H1 (cell line): ENCODE results near the gene CACNA1A. TPM values are rescaled to one million over a fixed set of nuclear protein-coding genes. Genes with fewer than 3 reads are reported as not detected.

ENCODE experiments used
- CTCF ChIA-PET: fragments of 300-600 bp; sonication (Branson Sonifier 250); formaldehyde crosslinking; loops from one replicate; lab custom pipeline; 2021; ENCODE audit not compliant: partially characterized antibody; lab: Charles Lee
- POLR2A ChIA-PET: fragments of 300-600 bp; sonication (Branson Sonifier 250); formaldehyde crosslinking; loops from one replicate; lab custom pipeline; 2021; ENCODE audit warnings: inconsistent platforms; ENCODE audit not compliant: partially characterized antibody; lab: Charles Lee
- DNase-seq, 2 experiments: peaks; one replicate each; pipeline versions ENCODE4 v3.0.0 to v3.0.0-alpha.2; 2010 to 2022; ENCODE audit warnings: low spot score in 2 of 2, low read depth in 1 of 2, mixed read lengths in 1 of 2
- FAIRE-seq: peaks from 2 replicates; lab custom pipeline; 2011; peaks lifted over from hg19 to GRCh38; lab: Jason Lieb, UNC
- H2AFZ ChIP-seq: 2 replicates; pipeline ENCODE4 v1.8.1; 2012; ENCODE audit warnings: low read length, inconsistent platforms
- H2AK5ac ChIP-seq: 2 replicates; pipeline ENCODE4 v1.6.1; 2013; ENCODE audit warnings: low read depth, low read length
- H2BK120ac ChIP-seq: replicated peaks from 2 replicates; pipeline ENCODE3; 2013; ENCODE audit warnings: low read depth, low read length, inconsistent platforms
- H2BK12ac ChIP-seq: 2 replicates; pipeline ENCODE4 v1.6.1; 2013; ENCODE audit warnings: low read depth, low read length
- H2BK15ac ChIP-seq: 2 replicates; pipeline ENCODE4 v1.6.1; 2013; ENCODE audit warnings: low read length
- H2BK20ac ChIP-seq: 2 replicates; pipeline ENCODE4 v1.6.1; 2013; ENCODE audit warnings: low read length
- H2BK5ac ChIP-seq: 2 replicates; pipeline ENCODE4 v1.6.1; 2013; ENCODE audit warnings: low read depth, low read length
- H3K14ac ChIP-seq: 2 replicates; pipeline ENCODE4 v1.6.1; 2013; ENCODE audit warnings: inconsistent platforms; ENCODE audit not compliant: insufficient read length
- H3K18ac ChIP-seq: 2 replicates; pipeline ENCODE4 v1.6.1; 2013; ENCODE audit warnings: low read length; ENCODE audit errors: extremely low read depth
- H3K23ac ChIP-seq: 2 replicates; pipeline ENCODE4 v1.6.1; 2013; ENCODE audit warnings: inconsistent platforms; ENCODE audit not compliant: insufficient read length
- H3K23me2 ChIP-seq: 2 replicates; pipeline ENCODE4 v1.6.1; 2013; ENCODE audit warnings: low read depth, low read length
- H3K27ac ChIP-seq: 2 replicates; pipeline ENCODE4 v1.6.1; 2011; ENCODE audit warnings: low read depth, low read length, inconsistent platforms
- H3K27me3 ChIP-seq, 4 experiments: replicated peaks in 1 of 4; 1 replicate in 1 of 4; 2 replicates in 3 of 4; pipeline versions ENCODE4 v1.6.1 to v1.8.1; 2011 to 2013; ENCODE audit warnings: low read length in 3 of 4, mild to moderate bottlenecking in 3 of 4, inconsistent platforms in 2 of 4, mixed read lengths in 2 of 4, moderate library complexity in 1 of 4; ENCODE audit not compliant: control insufficient read depth in 3 of 4, insufficient read depth in 3 of 4; ENCODE audit errors: extremely low read depth in 1 of 4
- H3K36me3 ChIP-seq, 4 experiments: 2 replicates each; pipeline versions ENCODE4 v1.6.1 to v1.8.1; 2011 to 2013; ENCODE audit warnings: mild to moderate bottlenecking in 4 of 4, low read length in 3 of 4, moderate library complexity in 2 of 4, control low read depth in 1 of 4, inconsistent platforms in 1 of 4; ENCODE audit not compliant: insufficient read depth in 4 of 4, control insufficient read depth in 2 of 4
- H3K4ac ChIP-seq: replicated peaks from 2 replicates; pipeline ENCODE3; 2013; ENCODE audit warnings: low read length, low read depth, mixed read lengths, inconsistent platforms; ENCODE audit not compliant: insufficient read length
- H3K4me1 ChIP-seq, 4 experiments: replicated peaks in 1 of 4; 1 replicate in 1 of 4; 2 replicates in 3 of 4; pipeline versions ENCODE4 v1.6.1 to v1.8.1; 2011 to 2013; ENCODE audit warnings: low read length in 3 of 4, inconsistent platforms in 2 of 4, mixed read lengths in 1 of 4; ENCODE audit not compliant: insufficient read depth in 4 of 4, control insufficient read depth in 3 of 4
- H3K4me2 ChIP-seq, 2 experiments: 2 replicates each; pipeline versions ENCODE4 v1.6.1 to v1.8.1; 2011 to 2013; ENCODE audit warnings: low read depth in 2 of 2, low read length in 2 of 2, control low read depth in 1 of 2, inconsistent platforms in 1 of 2, mild to moderate bottlenecking in 1 of 2; ENCODE audit not compliant: insufficient read depth in 1 of 2
- H3K4me3 ChIP-seq, 4 experiments: fragments of 200-600, 300-600 bp in 1 of 4; sonication (generic), shearing (Covaris generic), sonication (Bioruptor Twin) in 1 of 4; 2 replicates each; pipeline versions ENCODE4 v1.5.1 to v1.8.1; 2011 to 2016; ENCODE audit warnings: low read length in 4 of 4, low read depth in 3 of 4, control low read depth in 2 of 4, inconsistent platforms in 2 of 4, mild to moderate bottlenecking in 2 of 4, mixed read lengths in 1 of 4, moderate library complexity in 1 of 4; ENCODE audit not compliant: insufficient read depth in 2 of 4; ENCODE audit errors: extremely low read depth in 1 of 4
- H3K56ac ChIP-seq: replicated peaks from 2 replicates; pipeline ENCODE3; 2013; ENCODE audit warnings: low read depth, mild to moderate bottlenecking, mixed read lengths, low read length, inconsistent platforms; ENCODE audit not compliant: insufficient read length
- H3K79me1 ChIP-seq: 2 replicates; pipeline ENCODE4 v1.6.1; 2013; ENCODE audit warnings: low read depth, low read length, control low read depth
- H3K79me2 ChIP-seq, 2 experiments: 2 replicates each; pipeline versions ENCODE4 v1.6.1 to v1.8.1; 2012 to 2013; ENCODE audit warnings: low read length in 2 of 2, mild to moderate bottlenecking in 2 of 2, inconsistent platforms in 1 of 2; ENCODE audit not compliant: insufficient read depth in 2 of 2, control insufficient read depth in 1 of 2
- H3K9ac ChIP-seq, 4 experiments: replicated peaks in 1 of 4; 1 replicate in 1 of 4; 2 replicates in 3 of 4; pipeline versions ENCODE4 v1.6.1 to v1.8.1; 2011 to 2013; ENCODE audit warnings: low read depth in 3 of 4, low read length in 3 of 4, control low read depth in 2 of 4, mild to moderate bottlenecking in 2 of 4, moderate library complexity in 2 of 4, inconsistent platforms in 1 of 4; ENCODE audit errors: extremely low read depth in 1 of 4
- H3K9me3 ChIP-seq, 2 experiments: 2 replicates each; pipeline versions ENCODE4 v1.6.1 to v1.8.1; 2012 to 2013; ENCODE audit warnings: mild to moderate bottlenecking in 2 of 2, moderate library complexity in 2 of 2, control low read depth in 1 of 2, inconsistent platforms in 1 of 2, low read depth in 1 of 2, low read length in 1 of 2, mixed read lengths in 1 of 2; ENCODE audit not compliant: insufficient read depth in 2 of 2
- H4K20me1 ChIP-seq, 2 experiments: replicated peaks in 1 of 2; 2 replicates each; pipeline versions ENCODE3 to v1.8.1; 2011 to 2013; ENCODE audit warnings: inconsistent platforms in 2 of 2, low read length in 2 of 2, mild to moderate bottlenecking in 1 of 2; ENCODE audit not compliant: insufficient read depth in 2 of 2, control insufficient read depth in 1 of 2
- H4K5ac ChIP-seq: 2 replicates; pipeline ENCODE4 v1.6.1; 2013; ENCODE audit warnings: low read length, low read depth, mixed read lengths, inconsistent platforms; ENCODE audit not compliant: insufficient read length
- H4K8ac ChIP-seq: 2 replicates; pipeline ENCODE4 v1.8.0; 2013; ENCODE audit warnings: mild to moderate bottlenecking, moderate library complexity, low read length, inconsistent platforms; ENCODE audit not compliant: insufficient read depth; ENCODE audit errors: extremely low read depth
- H4K91ac ChIP-seq: replicated peaks from 2 replicates; pipeline ENCODE3; 2013; ENCODE audit warnings: low read length, mixed read lengths, inconsistent platforms; ENCODE audit not compliant: insufficient read length
- CHD1 ChIP-seq: IDR thresholded peaks from 2 replicates; pipeline ENCODE4 v1.6.1; 2012; ENCODE audit warnings: low read depth, low read length, improper control_type of control experiment
- EZH2 ChIP-seq: fragments of 200-600 bp; sonication (generic); IDR thresholded peaks from 2 replicates; pipeline ENCODE4 v1.7.1; 2012; ENCODE audit warnings: low read depth, mild to moderate bottlenecking, moderate library complexity, low read length, inconsistent platforms; ENCODE audit not compliant: severe bottlenecking
- GABPA ChIP-seq: IDR thresholded peaks from 2 replicates; pipeline ENCODE4 v1.6.1; 2011; ENCODE audit warnings: mild to moderate bottlenecking, low read length, moderate library complexity, borderline replicate concordance; ENCODE audit not compliant: insufficient read depth
- POLR2A ChIP-seq, 2 experiments: IDR thresholded peaks; 1 replicate in 1 of 2; 2 replicates in 1 of 2; pipeline ENCODE4 v1.6.1; 2011; ENCODE audit warnings: low read depth in 2 of 2, low read length in 2 of 2, mild to moderate bottlenecking in 2 of 2; ENCODE audit errors: control extremely low read depth in 1 of 2
- POLR2AphosphoS5 ChIP-seq: IDR thresholded peaks from 2 replicates; pipeline ENCODE4 v1.6.1; 2011; ENCODE audit warnings: low read depth, low read length
- SAP30 ChIP-seq: fragments of 300-600 bp; sonication (generic); IDR thresholded peaks from 2 replicates; pipeline ENCODE4 v1.7.1; 2012; ENCODE audit warnings: low read length, moderate library complexity, mild to moderate bottlenecking, inconsistent platforms; ENCODE audit not compliant: insufficient read depth, insufficient replicate concordance
- SP1 ChIP-seq: IDR thresholded peaks from 2 replicates; pipeline ENCODE4 v1.6.1; 2011; ENCODE audit warnings: low read depth, low read length
- WGBS, 2 experiments: shearing (Covaris generic) in 1 of 2; methylation state at CpG; one replicate each; pipeline versions ENCODE4 v1.1.6 to v1.1.7; 2013 to 2015; ENCODE audit warnings: low lambda C conversion rate in 2 of 2, mixed read lengths in 2 of 2, inconsistent platforms in 1 of 2, low coverage in 1 of 2, missing lambda C conversion rate in 1 of 2; ENCODE audit not compliant: insufficient replicate concordance in 2 of 2, insufficient coverage in 1 of 2, insufficient read length in 1 of 2; ENCODE audit errors: extremely low coverage in 1 of 2, missing lambda C conversion rate in 1 of 2; 5-methylcytosine and 5-hydroxymethylcytosine counted together
- polyA plus RNA-seq, 7 experiments: library from polyadenylated mRNA; depleted of rRNA in 3 of 7; stranded (reverse) in 5 of 7; unstranded in 2 of 7; fragments of >200 nt in 5 of 7; fragments of 200-250 nt in 2 of 7; gene quantifications; 1 replicate in 5 of 7; 2 replicates in 1 of 7; 4 replicates in 1 of 7; pipeline versions ENCODE4 v1.2.1 to v1.2.3, GENCODE V29; 2011 to 2013; ENCODE audit warnings: missing spikeins in 2 of 7, mixed read lengths in 2 of 7
- total RNA-seq: library from RNA; stranded (reverse); fragmentation: NEBNext Ultra II Directional; extraction: Animal tissue kit (Norgen Biotek cat#: 25700); gene quantifications from 2 replicates; pipeline ENCODE4 v1.2.1, GENCODE V29; 2021
- TF ChIP-seq, protein P1 (sequence below): IDR thresholded peaks from 2 replicates; pipeline ENCODE4 v1.6.1; 2011; ENCODE audit warnings: low read length, improper control_type of control experiment

CACNA1A gene
- total and polyA plus RNA-seq, 2 of the 8 experiments (the other 6 are each of a cell fraction or from before 2014, with no cell fraction given), result 10.7 to 25.3 TPM

DNA sequence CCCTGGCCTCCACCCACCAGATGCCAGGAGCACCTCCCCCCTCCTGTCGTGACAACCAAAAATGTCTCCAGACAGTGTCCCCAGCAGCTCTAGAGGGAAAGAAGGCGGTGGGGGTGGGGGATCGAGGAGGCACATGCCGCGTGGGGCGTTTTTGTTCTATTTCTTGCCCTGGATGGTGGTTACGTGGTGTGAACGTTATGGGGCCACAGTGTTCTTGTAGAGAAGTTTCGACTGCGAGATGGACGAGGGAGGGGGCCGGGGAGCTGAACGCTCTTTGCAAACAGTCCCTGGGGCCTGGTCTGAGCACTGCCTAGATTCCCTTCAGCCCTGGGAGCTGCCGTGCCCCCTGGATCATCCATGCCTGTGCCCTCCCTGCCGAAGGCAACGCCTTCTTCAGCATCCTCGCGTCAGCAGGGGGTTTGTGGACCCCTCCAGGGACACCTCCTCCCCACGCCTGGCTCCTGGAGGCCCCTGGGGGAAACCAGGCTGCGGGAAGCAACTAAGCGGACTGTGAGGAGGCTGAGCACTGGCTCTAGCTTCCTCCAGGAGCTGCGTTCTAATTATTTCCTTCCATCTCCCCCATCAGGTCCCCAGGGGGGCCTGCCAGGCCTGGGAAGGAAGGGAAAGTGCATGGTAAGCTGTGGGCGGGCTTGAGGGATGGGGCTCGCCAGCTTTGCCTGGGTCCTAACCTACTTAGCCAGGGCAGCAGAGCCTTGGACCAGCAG lies 224.6 kb downstream of the CACNA1A start:
- Histone ChIP-seq H2AK5ac (no peak overlapping the region), H3K4me3 (no peak overlapping the region), H2BK120ac (no peak overlapping the region), H4K20me1 (no peaks in the 10 kb centered on the region), H3K79me1 (no peaks in the 10 kb centered on the region), H2AFZ (no peak overlapping the region), H3K9ac (no peak overlapping the region), H3K36me3 (peaks cover 0 to 6% (median 3%) of the 10 kb centered on the region in 4 experiments; a peak in 3 of 8 replicates), H3K14ac (no peak overlapping the region), H2BK20ac (no peak overlapping the region), H4K8ac (peak overlapping the region; percentile 72; the same call in 1 of the 2 replicates), H3K9me3 (no peaks in the 10 kb centered on the region), H3K4me1 (peaks cover 0 to 4% (median 1%) of the 10 kb centered on the region in 4 experiments; a peak in 3 of 7 replicates), H3K79me2 (no peaks in the 10 kb centered on the region), H2BK15ac (no peak overlapping the region), H3K56ac (no peak overlapping the region), H4K5ac (no peak overlapping the region), H2BK5ac (no peak overlapping the region), H3K4me2 (no peak overlapping the region), H4K91ac (no peak overlapping the region), H3K18ac (no peak overlapping the region), H3K27me3 (no peaks in the 10 kb centered on the region), H3K23ac (no peak overlapping the region), H3K23me2 (no peaks in the 10 kb centered on the region), H2BK12ac (no peak overlapping the region), H3K27ac (no peak overlapping the region), H3K4ac (no peak overlapping the region)
- CTCF ChIA-PET, result interaction anchor here (0.8 to 7.5 kb wide), 13 partner anchors 11 to 582 kb away, joined by 3 to 49 read pairs (median 3); no protein-coding TSS in a partner anchor
- DNase-seq, result no peak
- FAIRE-seq, result no peak
- TF ChIP-seq CHD1 (no peak), POLR2A (IDR thresholded peaks at IDR 0.05; ENCODE audit: control extremely low read depth in 1 of 2, low read depth in 2 of 2, low read length in 2 of 2) (no peak), EZH2 (no peak), POLR2AphosphoS5 (no peak), GABPA (no peak), SP1 (no peak), SAP30 (no peak)
- TF ChIP-seq, protein P1, sequence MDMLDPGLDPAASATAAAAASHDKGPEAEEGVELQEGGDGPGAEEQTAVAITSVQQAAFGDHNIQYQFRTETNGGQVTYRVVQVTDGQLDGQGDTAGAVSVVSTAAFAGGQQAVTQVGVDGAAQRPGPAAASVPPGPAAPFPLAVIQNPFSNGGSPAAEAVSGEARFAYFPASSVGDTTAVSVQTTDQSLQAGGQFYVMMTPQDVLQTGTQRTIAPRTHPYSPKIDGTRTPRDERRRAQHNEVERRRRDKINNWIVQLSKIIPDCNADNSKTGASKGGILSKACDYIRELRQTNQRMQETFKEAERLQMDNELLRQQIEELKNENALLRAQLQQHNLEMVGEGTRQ, result no peak
- WGBS, 2 experiments, result 82% methylated on average over 20 of the region's 24 CpGs; no CpG with 5 or more reads in 1 of the 2 experiments
- POLR2A ChIA-PET, result interaction anchor here (1.2 kb wide), 1 partner anchor 51 kb away, joined by 3 read pairs; no protein-coding TSS in a partner anchor
